Measurements from ENCODE around the gene RASL11B. TPM values are rescaled to one million over a fixed set of nuclear protein-coding genes. Genes with fewer than 3 reads are reported as not detected.

Gene RASL11B
- total RNA-seq, 1 donor from 2014 or later = 24.8 TPM

DNA sequence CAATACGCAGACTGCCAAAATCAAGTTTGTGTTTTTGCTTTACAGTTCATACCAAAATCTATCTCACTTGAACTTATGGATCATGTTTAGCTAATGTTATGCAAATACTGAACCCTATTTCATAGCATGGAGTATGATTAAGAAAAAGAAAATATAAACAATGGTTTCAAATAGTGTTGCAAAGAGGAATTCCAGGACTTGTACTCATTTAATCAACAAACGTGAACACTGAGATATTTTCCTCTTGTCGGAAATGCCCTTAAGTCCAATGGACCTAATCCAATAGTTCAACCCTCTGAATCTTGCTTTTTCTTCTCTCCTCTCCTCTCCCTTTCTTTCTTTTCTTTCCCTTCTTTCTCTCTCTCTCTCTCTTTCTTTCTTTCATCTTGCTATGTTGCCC is 30.8 kb downstream of the RASL11B start:
- H3K27me3 Mint-ChIP-seq (ENCODE audit: unreplicated experiment) = no peaks in the 10 kb centered on the region
- H3K36me3 Mint-ChIP-seq (ENCODE audit: unreplicated experiment) = no peaks in the 10 kb centered on the region
- H3K4me3 Mint-ChIP-seq (ENCODE audit: unreplicated experiment) = no peak overlapping the region
- no peaks in the 10 kb centered on the region for H3K9me3 Mint-ChIP-seq (ENCODE audit: unreplicated experiment)
- H3K27ac Mint-ChIP-seq (ENCODE audit: unreplicated experiment) = no peak overlapping the region
- no peaks in the 10 kb centered on the region for H3K4me1 Mint-ChIP-seq (ENCODE audit: low read depth, unreplicated experiment)
- no peak for DNase-seq
- TF ChIP-seq, protein P1, sequence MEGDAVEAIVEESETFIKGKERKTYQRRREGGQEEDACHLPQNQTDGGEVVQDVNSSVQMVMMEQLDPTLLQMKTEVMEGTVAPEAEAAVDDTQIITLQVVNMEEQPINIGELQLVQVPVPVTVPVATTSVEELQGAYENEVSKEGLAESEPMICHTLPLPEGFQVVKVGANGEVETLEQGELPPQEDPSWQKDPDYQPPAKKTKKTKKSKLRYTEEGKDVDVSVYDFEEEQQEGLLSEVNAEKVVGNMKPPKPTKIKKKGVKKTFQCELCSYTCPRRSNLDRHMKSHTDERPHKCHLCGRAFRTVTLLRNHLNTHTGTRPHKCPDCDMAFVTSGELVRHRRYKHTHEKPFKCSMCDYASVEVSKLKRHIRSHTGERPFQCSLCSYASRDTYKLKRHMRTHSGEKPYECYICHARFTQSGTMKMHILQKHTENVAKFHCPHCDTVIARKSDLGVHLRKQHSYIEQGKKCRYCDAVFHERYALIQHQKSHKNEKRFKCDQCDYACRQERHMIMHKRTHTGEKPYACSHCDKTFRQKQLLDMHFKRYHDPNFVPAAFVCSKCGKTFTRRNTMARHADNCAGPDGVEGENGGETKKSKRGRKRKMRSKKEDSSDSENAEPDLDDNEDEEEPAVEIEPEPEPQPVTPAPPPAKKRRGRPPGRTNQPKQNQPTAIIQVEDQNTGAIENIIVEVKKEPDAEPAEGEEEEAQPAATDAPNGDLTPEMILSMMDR (IDR thresholded peaks at IDR 0.05; ENCODE audit: partially characterized antibody, unreplicated experiment) = no peak

- TF ChIP-seq, protein P1 (IDR thresholded peaks at IDR 0.05; ENCODE audit: partially characterized antibody, unreplicated experiment) = no peak
- no peak for DNase-seq
- Mint-ChIP-seq H3K27ac (ENCODE audit: unreplicated experiment) (no peak overlapping the region), H3K27me3 (ENCODE audit: unreplicated experiment) (no peaks in the 10 kb centered on the region), H3K36me3 (ENCODE audit: unreplicated experiment) (peaks cover under 1% of the 10 kb centered on the region), H3K4me1 (ENCODE audit: low read depth, unreplicated experiment) (no peaks in the 10 kb centered on the region), H3K9me3 (ENCODE audit: unreplicated experiment) (peaks cover 3% of the 10 kb centered on the region), H3K4me3 (ENCODE audit: unreplicated experiment) (no peak overlapping the region)
These were observed 32.3 kb downstream of the RASL11B start for GRCh38 chr4:52894443-52894842.

- TF ChIP-seq, protein P1 (IDR thresholded peaks at IDR 0.05; ENCODE audit: partially characterized antibody, unreplicated experiment) = no peak
- H3K9me3 Mint-ChIP-seq (ENCODE audit: unreplicated experiment) = peaks cover 3% of the 10 kb centered on the region
- DNase-seq = no peak
- peaks cover 14% of the 10 kb centered on the region for H3K36me3 Mint-ChIP-seq (ENCODE audit: unreplicated experiment)
- no peaks in the 10 kb centered on the region for H3K27me3 Mint-ChIP-seq (ENCODE audit: unreplicated experiment)
- peaks cover 6% of the 10 kb centered on the region for H3K4me1 Mint-ChIP-seq (ENCODE audit: low read depth, unreplicated experiment)
- no peak overlapping the region for H3K4me3 Mint-ChIP-seq (ENCODE audit: unreplicated experiment)
- H3K27ac Mint-ChIP-seq (ENCODE audit: unreplicated experiment) = no peak overlapping the region
These were observed 41.2 kb downstream of the RASL11B start for GRCh38 chr4:52903273-52903672.

GRCh38 chr4:52904421-52904820 is 42.3 kb downstream of the RASL11B start:
- no peak for DNase-seq
- Mint-ChIP-seq H3K27me3 (ENCODE audit: unreplicated experiment) (no peaks in the 10 kb centered on the region), H3K36me3 (ENCODE audit: unreplicated experiment) (peaks cover 18% of the 10 kb centered on the region), H3K27ac (ENCODE audit: unreplicated experiment) (no peak overlapping the region), H3K4me1 (ENCODE audit: low read depth, unreplicated experiment) (peaks cover 6% of the 10 kb centered on the region), H3K9me3 (ENCODE audit: unreplicated experiment) (no peaks in the 10 kb centered on the region), H3K4me3 (ENCODE audit: unreplicated experiment) (no peak overlapping the region)
- TF ChIP-seq, protein P1 (IDR thresholded peaks at IDR 0.05; ENCODE audit: partially characterized antibody, unreplicated experiment) = no peak

- TF ChIP-seq, protein P1 (IDR thresholded peaks at IDR 0.05; ENCODE audit: partially characterized antibody, unreplicated experiment) = no peak
- DNase-seq = no peak
These were observed 45.4 kb downstream of the RASL11B start for GRCh38 chr4:52907510-52907909.

More at GRCh38 chr4:52907510-52907909, 45.4 kb downstream of the RASL11B start:
- Mint-ChIP-seq H3K27me3 (ENCODE audit: unreplicated experiment) (no peaks in the 10 kb centered on the region), H3K36me3 (ENCODE audit: unreplicated experiment) (peaks cover 4% of the 10 kb centered on the region), H3K4me1 (ENCODE audit: low read depth, unreplicated experiment) (peaks cover 6% of the 10 kb centered on the region), H3K4me3 (ENCODE audit: unreplicated experiment) (no peak overlapping the region), H3K27ac (ENCODE audit: unreplicated experiment) (no peak overlapping the region), H3K9me3 (ENCODE audit: unreplicated experiment) (peaks cover 3% of the 10 kb centered on the region)

All from glutamatergic neuron (in vitro differentiated cells).